Right renal cortex interstitium (tissue), 3 donors: ENCODE data around the gene RANBP1. TPM values are rescaled to one million over a fixed set of nuclear protein-coding genes. Genes with fewer than 3 reads are reported as not detected.
"Not testable (repeated sequence)": the region's sequence is repeated elsewhere in the genome, so short reads cannot be mapped to it uniquely, and the experiment has no call there.

Experiments
- DNase-seq, 3 donors: peaks; one replicate each; pipeline ENCODE4 v3.0.0-alpha.2; 2013; ENCODE audit warnings: low read depth in 3 of 3, low spot score in 2 of 3
- polyA plus RNA-seq, 3 donors: library from polyadenylated mRNA; unstranded; fragments of 120-200 nt; gene quantifications; one replicate each; pipeline ENCODE4 v1.2.1, GENCODE V29; 2013; ENCODE audit not compliant: insufficient read length in 3 of 3

The RANBP1 gene
- 100 to 1,000 TPM; 182 to 192 (median 185) TPM for polyA plus RNA-seq

DNA sequence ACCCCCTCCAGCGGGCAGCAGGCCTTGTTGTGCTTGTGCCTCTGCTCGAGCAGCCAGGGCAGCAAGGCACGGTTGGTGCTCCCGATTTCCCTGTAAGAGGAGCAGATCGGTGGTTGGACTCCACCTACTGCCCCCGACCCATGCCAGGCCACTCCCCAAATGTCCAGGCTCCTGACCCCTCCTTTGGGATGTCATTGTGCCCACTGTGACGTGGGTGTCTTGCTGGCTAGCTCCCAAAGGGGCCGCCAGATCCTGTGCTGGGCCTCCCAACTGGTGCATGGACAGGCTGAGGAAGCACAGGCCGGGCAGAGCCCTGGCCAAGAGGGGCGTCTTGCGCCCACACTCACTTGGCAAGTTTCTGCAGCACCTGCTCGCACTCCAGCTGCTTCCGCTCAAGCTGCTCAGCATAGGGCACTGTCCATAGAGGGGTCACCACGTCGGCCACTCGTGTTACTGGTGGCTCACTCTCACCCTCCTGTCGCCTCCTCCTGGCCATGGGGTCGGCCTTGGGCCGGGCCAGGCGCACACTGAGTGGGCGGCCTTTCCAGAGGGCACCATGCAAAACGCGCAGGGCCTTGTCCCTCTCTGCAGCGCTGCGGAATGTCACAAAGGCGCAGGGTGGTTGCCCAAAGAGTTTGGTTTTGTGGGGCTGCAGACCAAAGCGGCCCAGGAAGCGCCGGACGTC, at the start of gene RANBP1:
Gene RANBP1, plus strand, starts transcription at position 414 of the 685 bp plus-strand sequence. Its CDS starts 81 bp downstream, at position 495.
- DNase-seq, result no peak

DNA sequence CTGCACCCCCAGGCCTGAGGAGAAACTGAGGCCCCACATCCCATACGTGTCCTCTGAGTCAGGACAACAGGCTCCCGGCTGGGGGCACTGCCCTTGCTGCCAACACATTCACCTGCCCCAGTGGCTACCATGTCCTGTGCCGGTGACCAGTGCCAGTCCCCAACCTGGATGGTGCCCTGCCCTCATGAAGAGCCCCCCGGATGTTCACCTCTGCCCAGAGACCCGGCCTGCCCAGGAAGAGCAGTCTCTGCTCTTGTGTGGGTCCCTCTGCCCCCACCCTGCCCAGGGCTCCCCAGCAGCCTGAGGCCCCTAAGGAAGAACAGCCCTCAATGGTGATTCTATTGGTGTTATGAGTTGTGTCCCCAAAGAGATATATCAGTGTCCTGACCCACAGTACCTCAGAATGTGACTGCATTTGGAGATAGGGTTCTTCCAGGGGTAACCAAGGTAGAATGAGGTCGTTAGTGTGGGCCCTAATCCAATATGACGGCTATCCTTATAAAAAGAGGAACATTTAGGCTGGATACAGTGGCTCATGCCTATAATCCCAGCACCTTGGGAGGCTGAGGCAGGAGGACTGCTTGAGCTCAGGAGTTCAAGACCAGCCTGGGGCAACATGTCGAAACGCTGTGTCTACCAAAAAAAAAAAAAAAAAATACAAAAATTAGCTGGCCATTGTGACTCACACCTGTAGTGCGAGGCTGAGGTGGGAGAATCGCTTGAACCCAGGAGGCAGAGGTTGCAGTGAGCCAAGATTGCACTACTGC, 49.1 kb upstream of the RANBP1 start:
- DNase-seq, result no peak

DNA sequence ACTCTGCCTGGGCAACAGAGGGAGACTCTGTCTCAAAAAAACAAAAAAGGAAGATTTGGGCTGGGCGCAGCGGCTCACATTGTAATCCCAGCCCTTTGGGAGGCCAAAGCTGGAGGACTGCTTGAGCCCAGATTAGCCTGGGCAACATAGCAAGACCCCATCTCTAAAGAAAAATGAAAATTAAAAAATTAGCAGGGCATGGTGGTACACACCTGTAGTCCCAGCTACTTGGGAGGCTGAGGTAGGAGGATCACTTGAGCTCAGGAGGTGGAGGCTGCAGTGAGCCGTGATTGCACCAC, 48.6 kb upstream of the RANBP1 start:
- not testable (repeated sequence) for DNase-seq

DNA sequence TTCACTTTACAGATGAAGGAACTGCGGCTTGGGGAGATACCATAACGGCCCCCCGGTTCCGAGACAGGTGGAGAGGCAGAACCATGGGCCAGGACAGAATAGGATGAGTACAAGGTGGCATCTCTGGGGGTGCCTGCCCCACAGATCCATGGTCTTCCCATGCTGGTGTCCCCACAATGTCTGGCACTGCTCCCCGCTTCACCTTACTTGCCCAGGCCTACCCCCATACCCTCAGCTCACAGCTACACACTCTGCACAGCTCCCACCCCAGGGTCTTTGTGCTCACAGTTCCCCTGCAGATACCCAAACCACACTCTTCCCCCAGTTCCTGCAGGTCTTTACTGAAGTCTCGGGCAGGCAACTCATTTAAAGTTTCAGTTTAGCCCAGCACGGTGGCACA, 47.3 kb upstream of the RANBP1 start:
- DNase-seq, result no peak

DNA sequence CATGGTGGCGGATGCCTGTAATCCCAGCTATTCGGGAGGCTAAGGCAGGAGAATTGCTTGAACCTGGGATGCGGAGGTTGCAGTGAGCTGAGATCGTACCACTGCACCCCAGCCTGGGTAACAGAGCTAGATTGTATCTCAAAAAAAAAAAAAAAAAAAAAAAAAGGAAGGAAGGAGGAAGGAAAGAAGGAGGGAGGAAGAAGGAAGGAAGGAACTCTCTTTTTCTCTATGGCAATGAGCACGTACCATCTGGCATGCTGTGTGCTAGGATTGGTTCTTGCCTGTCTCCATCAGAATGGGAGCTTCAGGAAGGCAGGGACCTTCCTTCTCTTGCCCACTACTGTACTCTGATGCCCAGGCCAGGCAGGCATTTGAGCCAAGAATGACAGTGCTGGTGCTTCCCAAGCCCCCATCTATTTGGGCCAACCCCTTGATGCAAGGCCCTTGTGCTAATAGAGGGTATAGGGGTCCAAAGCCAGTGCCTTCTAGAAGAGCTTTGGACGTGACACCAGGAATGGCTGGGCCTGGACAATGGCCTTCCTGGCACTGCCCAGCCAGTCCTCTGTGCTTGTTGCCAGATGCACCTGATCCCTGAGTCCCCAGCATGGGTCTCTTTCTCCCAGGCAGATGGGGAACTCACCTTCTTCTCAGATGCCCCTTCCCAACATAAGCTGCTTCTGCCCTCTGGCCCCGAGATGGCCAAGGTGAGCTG, 46.4 kb upstream of the RANBP1 start:
- DNase-seq, result no peak

DNA sequence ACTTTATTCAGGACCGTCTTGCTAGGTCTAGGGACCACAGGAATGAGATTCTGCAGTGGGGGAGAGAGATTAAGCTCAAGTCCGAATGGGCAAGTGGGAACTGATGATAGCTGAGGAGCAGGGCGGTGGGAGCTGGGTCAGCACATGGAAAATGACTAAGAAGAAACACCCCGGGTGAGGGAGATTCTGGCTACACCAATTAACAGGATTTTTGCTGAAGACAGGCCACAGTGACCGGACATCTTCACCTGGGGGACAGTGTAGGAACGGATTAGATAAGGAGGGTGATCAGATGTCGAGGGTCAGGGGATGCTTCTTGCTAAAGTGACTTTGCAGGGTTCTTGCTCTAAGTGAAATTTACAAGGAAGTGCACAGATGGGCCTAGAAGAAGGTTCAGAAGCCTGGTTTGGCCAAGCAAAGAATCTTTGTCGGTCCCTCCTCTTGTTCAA, 44.4 kb upstream of the RANBP1 start:
- DNase-seq, result no peak

DNA sequence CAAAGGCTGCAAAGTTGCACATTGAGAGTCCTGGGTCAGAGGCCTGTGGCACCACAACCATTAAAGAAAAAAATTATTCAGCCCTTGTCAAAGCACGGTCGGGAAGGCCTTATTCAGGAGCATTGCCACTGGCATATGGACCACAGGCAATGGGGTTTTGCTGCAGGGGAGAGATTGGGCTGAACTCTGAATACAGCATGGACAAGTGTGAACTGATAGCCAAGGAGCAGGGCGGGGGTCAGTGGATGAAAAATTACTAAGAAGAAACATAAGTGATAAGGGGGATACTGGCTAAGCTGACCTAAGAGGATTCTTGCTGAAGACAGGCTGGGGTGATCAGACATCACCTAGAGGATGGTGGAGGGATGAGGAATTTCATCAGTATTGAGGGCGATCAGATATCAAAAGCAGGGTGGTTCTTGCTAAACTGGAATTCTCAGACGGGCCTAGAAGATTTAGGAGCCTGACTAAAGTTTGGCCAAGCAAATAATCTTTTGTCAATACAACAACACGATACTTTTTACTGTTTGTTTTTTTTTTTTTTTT, 39.2 kb upstream of the RANBP1 start:
- DNase-seq, result no peak

DNA sequence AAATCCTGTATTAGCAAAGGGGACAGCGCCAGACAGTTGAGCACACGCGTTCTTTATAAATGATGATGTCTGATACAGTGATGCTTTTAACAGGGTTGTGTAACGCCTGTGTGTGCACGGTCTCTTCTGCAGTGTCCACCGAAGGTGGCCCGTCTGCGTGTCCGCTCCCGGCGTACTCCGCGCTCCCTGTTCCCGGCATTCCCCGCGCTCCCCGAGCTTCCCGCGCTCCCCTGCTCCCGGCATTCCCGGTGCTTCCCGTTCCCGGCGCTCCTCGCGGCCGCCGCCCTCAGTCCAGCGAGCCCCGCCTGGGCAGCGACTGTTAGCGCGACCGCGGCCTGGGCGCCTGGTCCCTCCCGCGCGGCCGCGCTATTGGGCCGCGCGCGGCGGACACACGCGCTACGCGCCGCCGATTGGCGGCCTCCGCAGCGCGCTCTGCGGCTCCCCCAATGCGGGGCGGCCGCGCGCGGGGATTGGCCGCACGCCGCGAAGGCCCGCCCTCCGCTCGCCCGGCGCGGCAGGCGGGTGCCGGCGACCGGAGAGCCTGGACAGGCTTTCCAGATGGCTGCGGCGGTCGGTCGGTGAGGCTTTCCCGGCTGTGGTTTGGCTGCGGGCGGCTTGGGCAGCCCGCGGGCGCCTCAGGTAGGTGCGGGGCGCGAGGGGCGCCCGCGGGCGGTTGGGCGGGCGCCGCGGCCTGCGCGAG, 36.0 kb upstream of the RANBP1 start, which contains the start of gene DGCR8:
Gene DGCR8, plus strand, starts transcription at position 497 of the 700 bp plus-strand sequence. CDS start 5,723 bp downstream, outside the sequence.
- DNase-seq, result peak; percentile 80 to 94 (median 91)

DNA sequence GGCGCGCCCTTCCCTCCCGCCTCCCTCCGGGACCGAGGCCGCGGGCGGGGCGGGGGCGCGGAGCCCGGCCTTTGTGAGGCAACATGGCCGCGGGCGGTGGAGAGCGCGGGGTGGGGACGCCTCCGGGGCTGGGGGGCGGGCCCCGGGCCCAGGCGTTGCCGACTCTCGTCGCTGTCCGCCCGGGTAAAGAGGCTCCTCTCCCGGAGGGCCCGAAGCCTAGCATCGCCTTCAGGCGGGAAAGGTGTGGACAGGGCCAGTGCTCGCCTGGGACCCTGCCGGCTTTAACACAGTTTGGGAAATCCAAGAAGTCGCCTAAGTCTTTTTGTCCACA, 35.5 kb upstream of the RANBP1 start:
- DNase-seq, result peak in 1 of 3 donors; percentile 19

DNA sequence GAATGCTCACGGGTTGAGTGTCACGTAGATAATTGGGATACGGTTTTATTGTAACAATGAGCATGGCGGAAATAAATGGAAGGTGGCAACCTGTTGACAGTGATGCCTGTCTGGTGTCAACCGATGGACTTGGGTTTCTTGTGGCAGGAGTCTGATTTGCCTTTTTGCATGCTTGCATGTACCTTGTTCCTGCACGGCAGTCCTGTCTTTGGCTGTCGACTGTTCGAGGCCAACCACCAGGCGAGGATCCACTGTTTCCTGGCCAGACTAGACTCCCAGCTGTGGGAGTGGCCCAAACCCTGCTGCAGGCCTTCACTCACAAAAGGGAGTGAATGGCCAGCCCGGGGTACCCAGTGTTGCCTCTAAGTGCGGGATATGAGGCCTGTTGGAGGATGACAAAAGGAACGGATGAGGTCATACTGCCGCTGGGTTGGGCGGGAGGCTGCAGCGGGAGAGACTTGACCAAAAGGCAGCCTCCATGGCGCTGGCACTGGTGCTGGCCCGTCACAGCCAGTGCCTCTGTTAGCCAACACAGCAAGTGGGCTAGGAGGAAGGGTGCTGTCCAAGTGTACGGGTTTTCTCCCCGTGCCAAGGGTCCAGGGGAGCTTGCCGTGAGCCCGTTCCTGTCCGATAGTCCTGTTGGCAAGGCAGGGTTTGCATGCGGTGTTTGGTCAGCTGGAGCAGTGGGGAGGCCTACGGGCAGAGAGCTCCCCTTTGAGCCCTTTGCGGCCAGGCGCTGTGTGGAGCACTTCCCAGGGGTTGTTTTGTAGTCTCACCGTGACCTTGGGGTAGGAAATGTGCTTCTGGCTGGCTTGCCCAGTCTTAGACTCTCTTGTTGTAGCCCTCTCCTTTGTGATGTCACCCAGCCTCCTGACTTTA, 34.9 kb upstream of the RANBP1 start:
- DNase-seq, result peak in 1 of 3 donors; percentile 18

DNA sequence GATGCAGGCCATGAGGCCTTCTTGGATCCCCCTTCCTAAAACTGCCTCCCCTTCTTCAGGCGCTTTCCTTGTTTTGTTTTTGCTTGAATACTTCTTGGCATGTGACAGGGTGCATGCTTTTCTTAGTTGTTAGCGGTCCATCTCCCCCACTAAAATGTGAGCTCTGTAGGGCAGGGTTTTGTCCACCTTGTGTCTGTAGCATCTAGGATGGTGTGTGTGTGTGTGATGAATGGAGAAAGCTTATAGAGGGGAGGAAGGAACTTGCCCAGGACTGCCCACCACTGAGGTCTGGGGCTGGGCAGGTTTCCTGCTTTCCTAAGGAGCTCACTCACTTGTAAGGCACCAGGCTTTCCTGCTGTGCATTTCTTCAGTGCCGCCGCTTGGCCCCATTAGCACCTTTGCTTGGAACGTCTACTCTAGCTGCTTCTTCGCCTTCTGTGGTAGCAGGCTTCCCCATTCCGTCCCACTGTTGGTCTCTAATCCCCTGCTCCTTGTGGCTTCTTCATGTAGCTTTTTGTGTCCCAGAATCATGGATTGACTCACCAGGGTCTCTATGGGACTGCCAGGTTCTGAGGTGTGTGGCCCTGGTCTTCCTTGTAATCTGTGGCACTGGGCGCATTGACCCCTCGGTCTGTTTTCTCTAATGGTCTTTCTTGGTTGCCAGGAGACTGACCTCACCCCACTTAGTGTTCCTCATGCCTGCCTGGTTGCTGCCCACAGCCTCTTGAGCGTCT, 32.6 kb upstream of the RANBP1 start:
- DNase-seq, result no peak

DNA sequence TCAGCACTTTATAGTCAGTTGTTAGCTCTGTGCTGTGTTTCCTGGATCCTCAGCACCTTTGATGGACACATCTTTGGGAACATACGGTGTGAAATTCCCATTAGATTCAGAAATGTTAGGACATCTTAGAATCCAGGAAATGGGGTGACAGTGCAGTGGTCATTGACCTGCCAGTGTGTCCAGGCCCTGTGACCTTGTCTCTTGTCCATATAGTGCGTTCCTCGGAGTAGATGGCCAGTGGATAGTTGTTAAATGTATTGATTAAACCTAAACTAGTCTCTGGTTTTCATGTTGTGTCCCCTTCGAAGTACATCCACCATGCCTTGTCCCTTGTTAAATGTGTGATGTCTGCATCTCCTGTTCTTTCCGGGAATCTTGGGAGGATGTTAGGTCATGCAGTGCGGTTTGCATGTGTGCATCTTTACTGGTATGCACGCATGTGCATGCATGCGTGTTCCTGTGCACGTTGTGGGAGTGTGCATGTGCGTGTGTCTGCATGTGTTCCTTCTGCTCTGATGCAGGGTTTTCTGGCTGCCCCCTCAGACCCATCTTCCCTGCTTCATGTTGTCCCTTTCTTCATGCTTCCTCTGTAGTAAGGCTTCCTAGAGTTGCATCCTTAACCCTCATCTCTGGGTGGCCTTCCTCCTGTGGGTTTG, 31.9 kb upstream of the RANBP1 start:
- no peak for DNase-seq

DNA sequence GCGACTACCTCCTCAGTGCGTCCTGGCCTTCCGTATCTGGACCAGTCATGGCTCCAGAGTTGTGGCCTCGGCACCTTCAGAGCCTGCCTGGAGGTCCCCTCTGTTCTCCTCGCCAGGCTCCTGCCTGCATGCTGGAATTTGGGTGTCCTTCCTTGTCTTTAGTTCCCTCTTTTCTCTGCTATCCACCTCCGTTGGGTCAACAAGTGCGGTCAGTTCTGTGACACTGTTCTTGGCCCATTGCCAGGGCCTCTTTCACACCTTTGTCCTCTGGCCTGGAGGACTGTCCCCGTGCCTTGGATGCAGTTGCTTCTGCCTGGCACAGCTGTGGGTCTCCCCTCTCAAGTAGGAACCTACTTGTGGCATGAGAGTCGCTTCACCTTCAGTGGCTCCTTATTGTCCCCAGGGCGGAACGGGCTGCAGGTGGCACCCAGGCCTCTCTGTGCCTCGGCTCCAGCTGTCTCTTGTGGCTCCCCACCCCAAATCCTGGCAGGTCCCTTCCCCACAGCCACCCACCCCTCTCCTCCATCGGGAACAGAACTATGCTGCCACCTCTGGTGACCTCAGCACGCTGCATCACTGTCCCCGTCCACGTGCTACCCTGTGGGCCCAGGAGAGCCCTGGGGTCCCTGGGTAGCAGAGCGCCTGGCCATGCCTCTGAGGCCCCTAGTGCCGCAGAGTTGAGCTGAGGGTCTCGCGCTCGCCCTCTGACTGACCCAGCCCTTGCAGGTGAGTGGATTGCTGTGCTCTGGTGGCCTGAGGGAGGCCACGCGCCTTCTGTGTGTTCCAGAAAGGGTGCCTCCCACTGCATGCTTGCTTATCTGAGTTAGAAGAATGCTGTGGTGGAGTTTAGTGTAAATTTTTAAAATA, 31.1 kb upstream of the RANBP1 start:
- DNase-seq, result no peak

DNA sequence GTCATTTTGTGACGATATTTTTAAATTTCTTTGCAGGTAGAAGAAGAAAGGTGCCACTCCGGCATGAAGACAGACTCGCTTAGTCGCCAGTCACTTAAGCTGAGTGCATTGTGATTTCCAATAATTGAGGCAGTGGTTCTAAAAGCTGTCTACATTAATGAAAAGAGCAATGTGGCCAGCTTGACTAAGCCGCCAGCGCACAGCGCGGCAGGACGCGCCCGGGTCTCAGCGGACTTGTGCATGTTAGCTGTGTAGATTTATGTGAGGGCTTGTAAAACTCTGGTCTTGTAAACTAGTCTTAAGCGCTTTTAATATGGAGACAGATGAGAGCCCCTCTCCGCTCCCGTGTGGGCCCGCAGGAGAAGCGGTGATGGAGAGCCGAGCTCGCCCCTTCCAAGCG, 30.3 kb upstream of the RANBP1 start:
- no peak for DNase-seq

DNA sequence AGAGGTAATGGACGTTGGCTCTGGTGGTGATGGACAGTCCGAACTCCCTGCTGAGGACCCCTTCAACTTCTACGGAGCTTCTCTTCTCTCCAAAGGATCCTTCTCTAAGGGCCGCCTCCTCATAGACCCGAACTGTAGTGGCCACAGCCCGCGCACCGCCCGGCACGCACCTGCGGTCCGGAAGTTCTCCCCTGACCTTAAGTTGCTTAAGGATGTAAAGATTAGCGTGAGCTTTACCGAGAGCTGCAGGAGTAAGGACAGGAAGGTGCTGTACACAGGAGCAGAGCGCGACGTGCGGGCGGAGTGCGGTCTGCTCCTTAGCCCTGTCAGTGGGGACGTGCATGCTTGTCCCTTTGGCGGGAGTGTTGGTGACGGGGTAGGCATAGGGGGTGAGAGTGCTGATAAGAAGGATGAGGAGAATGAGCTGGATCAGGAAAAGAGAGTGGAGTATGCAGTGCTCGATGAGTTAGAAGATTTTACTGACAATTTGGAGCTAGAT, 29.8 kb upstream of the RANBP1 start:
- DNase-seq, result no peak

DNA sequence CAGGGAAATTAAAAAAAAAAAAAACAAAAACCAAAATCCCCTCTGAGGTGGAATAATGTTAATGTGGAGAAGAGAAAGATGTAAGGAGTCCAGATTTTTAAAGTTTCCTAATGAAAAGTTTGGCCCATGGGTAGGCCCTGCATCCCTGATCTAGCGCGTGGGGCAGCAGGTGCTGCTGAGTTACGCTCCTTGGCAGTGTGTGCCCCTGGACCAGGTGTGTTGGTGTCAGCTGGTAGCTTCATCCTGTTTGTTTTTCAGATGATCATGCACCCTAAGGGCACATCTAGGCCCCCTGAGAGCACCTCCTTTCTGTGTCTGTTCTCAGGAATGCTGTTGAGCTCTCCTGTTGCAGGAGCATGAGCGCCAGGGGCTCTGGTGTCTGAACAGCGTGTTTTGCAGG, 29.1 kb upstream of the RANBP1 start:
- no peak for DNase-seq
